H54 (cell line): ENCODE measurements around the gene RBM39.
"Not testable (repeated sequence)": the region's sequence is repeated elsewhere in the genome, so short reads cannot be mapped to it uniquely, and the experiment has no call there.

Experiments used
- DNase-seq: peaks from one replicate; pipeline ENCODE4 v3.0.0; 2011; ENCODE audit warnings: low spot score, mixed read lengths; ENCODE audit not compliant: insufficient read length
- FAIRE-seq: peaks from 3 replicates; lab custom pipeline; 2011; peaks lifted over from hg19 to GRCh38; lab: Jason Lieb, UNC
- POLR2A ChIP-seq: IDR thresholded peaks from 2 replicates; pipeline ENCODE4 v1.6.1; 2011; ENCODE audit warnings: low read depth, mild to moderate bottlenecking, low read length

The RBM39 gene

DNA sequence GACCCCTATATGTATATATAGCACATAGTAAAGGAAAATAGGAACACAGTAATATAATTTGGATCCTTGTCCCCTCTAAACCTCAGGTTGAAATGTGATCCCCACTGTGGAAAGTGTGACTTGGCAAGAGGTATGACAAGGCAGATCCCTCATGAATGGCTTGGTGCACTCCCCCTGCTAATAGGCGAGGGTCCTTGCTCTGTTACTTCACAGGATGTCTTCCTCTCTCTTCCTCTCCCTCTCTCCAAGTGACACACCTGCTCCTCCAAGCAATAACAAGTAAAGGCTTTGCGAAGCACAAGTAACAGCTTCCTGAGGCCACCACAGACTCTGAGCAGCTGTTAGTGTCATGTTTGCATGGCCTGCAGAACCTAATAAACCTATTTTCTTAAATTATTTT is 26.4 kb downstream of the RBM39 start:
- FAIRE-seq (no peak), DNase-seq (no peak)
- no peak for TF ChIP-seq POLR2A

DNA sequence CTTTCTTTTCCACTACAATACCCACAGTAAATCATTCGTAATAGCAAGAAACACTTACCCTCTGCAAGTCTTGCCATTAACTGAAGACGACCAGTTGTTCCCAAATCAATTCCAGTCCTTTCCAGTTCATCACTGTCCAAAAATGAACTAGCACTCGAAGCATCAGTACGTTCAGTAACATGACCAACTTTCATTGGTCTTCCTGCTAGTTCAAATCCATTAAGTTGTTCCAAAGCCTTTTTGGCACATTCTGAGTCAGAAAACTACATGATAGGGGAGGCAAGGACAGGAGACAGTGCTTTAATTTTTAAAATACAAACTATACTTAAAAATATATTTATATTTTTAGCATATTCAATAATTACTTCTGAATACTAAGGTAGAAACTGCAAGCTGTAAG is 27.9 kb downstream of the RBM39 start:
- no peak for TF ChIP-seq POLR2A
- FAIRE-seq, result no peak
- DNase-seq, result no peak

DNA sequence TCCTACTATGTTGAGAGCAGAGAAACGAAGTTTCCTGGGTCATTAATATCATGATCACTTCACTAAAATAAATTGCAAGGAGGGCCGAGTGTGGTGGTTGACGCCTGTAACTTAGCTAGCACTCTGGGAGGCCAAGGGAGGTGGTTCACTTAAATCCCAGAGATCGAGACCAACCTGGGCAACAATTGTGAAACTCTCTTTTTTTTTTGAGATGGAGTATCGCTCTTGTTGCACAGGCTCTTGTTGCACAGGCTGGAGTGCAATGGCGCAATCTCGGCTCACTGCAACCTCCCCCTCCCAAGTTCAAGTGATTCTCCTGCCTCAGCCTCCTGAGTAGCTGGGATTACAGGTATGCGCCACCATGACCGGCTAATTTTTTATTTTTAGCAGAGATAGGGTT is 28.9 kb downstream of the RBM39 start:
- DNase-seq, FAIRE-seq: not testable (repeated sequence)

DNA sequence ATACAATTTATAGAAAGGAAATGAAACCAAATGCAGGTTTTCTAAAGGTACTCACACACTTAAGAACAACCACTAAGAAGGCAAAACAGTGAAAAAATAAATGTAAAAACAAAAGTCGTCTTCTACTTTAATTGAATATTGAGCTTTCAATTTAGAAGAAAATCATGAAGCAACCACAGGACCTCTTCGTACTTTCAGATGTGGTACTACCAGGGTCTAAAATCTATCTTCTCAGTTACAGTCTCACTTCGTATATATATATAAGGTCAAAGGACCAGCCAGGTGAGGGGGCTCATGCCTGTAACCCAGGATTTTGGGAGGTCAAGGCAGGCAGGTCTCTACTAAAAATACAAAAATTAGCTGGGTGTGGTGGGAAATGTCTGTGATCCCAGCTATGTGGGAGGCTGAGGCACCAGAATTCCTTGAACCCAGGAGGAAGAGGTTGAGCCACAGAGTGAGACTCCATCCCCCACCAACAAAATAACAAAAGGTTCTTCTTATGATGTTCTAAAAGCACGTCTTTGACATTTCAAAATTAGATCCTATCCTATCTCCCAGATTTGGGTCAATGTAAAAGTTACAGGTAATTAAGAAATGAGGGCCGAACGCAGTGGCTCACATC is 30.4 kb downstream of the RBM39 start:
- FAIRE-seq (no peak), DNase-seq (no peak)
- no peak for TF ChIP-seq POLR2A

DNA sequence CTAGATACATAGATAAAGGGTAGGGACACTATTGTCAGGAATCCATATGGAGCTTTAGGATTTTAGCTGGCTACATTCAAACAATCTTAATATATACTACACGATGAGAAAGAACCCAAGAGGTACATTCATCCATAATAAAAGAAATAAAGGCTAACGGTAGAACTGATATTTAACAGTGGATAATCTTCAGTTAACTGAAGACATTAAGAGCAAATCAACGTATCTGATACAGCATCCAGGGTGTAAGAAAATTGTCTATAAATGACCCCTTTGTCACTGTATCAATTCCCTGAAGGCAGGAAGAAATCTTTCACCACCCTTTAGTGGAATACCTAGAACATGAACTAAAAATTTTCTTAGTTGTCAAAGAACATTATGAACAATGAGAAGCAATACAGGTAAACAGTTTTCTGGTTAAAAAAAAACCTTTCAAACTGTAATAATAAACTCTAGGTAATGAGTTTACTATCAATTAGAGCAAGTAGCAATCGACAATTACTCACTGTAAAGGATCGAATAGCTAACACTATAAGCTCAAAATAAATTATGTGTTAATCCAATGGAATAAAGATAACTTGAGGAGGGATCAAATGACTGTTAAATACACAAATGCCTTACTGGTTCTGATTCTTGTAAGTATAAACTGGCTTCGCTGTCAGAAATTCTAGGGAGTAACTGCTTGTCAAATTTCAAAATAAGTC is 31.0 kb downstream of the RBM39 start:
- FAIRE-seq, result no peak
- TF ChIP-seq POLR2A, result no peak
- no peak for DNase-seq

DNA sequence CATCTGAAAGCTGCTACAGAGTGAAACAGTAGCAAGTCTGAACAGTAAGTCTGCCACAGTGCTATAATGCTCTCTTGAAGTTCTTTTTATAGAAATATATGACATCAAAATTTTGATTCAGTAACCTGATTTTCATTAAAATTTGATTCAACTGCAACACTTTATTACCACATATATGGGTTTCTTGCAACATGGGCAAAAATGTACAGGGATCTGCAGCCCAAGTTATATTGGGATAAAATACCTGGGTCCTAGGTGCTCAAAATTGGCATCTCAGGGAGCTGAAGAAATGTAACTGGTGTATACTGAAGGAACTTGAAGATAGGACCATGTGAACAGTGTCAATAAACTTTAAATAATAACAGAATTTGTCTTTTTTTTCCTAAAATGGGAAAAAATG is 32.0 kb downstream of the RBM39 start:
- no peak for TF ChIP-seq POLR2A
- FAIRE-seq (no peak), DNase-seq (no peak)

DNA sequence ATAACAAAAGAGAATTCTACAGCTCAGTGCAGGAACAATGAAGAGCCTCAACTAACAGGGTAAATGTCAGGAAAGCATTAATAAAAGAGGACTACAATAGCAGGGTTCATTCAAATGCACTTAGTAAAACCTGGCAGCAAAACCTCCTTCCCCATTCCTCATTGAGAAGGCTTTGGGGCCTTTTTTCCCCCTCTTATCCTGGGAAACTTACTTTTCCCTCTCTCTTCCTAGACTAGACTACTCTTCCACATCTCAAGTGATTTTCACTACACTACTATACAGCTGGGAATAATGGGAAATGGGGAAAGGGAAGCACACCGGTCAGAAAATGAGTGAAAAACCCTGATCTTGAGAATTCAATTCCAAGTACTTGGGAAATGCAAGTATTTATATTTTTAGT is 32.8 kb downstream of the RBM39 start:
- DNase-seq (no peak), FAIRE-seq (no peak)
- TF ChIP-seq POLR2A, result no peak

DNA sequence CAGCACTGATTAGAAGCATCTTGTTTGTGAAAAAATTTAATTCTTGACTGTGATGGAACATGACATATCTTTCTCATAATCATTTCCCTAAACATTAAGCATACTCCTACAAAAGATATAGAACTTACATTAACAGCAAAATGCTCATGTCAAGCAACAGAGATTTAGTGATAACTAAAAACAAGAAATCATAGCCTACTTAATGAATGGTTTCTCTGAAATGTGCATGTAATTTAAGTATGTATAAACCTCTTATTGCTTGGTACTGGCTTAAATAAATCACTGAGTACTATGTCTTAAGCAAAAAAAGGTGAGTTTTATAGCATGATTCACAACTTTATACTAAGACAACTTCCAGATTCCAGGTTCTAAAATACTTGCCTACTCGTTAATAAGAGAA is 33.6 kb downstream of the RBM39 start:
- DNase-seq (no peak), FAIRE-seq (peak; percentile 20)

DNA sequence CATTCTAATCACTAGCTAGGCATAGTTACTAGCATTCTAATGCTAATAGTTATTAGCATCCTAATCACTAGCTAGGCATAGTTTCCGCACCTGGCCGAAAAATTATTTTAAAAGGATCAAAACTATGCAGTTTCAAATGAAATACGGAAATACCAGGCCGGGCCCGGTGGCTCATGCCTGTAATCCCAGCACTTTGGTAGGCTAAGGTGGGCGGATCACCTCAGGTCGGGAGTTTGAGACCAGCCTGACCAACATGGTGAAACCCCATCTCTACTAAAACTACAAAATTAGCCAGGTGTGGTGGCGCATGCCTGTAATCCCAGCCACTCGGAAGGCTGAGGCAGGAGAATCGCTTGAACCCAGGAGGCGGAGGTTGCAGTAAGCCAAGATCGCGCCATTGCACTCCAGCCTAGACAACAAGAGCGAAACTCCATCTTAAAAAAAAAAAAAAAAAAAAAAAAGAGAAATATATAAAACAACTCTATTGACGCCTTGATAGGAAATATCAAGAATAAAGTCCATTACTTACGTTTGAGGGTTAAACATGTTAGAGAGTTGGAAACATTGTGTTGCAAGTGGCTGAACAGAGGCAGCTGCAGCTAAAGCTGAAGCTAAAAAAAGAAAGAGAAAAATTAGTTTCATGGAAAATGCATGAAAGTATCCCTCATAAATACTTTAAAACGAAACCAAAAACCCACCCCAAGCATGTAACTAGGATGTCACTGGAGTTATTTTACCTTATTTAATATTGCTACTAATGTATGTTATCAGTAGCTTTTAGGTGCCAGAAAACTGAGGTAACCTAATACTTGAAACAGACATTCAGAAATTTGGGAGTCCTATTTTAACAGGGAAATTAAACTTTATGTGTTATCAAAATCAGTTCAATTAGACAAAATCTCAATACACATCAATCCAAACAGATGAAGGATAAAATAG is 35.2 kb downstream of the RBM39 start:
- FAIRE-seq, result peak; percentile 60

More for the DNA sequence above, 33.6 kb downstream of the RBM39 start:
- no peak for TF ChIP-seq POLR2A

DNA sequence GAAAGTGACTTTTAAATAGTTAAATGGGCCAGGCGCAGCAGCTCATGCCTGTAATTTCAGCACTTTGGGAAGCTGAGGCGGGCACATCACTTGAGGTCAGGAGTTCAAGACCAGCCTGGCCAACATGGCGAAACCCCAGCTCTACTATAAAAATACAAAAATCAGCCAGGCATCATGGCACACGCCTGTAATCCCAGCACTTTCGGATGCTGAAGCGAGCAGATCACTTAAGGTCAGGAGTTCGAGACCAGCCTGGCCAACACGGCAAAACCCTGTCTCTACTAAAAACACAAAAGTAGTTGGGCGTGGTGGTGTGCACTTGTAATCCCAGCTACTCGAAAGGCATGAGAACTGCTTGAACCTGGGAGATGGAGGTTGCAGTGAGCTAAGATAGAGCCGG is 36.2 kb downstream of the RBM39 start:
- FAIRE-seq, DNase-seq: not testable (repeated sequence)

More for the DNA sequence above, 35.2 kb downstream of the RBM39 start:
- DNase-seq, result not testable (repeated sequence)

DNA sequence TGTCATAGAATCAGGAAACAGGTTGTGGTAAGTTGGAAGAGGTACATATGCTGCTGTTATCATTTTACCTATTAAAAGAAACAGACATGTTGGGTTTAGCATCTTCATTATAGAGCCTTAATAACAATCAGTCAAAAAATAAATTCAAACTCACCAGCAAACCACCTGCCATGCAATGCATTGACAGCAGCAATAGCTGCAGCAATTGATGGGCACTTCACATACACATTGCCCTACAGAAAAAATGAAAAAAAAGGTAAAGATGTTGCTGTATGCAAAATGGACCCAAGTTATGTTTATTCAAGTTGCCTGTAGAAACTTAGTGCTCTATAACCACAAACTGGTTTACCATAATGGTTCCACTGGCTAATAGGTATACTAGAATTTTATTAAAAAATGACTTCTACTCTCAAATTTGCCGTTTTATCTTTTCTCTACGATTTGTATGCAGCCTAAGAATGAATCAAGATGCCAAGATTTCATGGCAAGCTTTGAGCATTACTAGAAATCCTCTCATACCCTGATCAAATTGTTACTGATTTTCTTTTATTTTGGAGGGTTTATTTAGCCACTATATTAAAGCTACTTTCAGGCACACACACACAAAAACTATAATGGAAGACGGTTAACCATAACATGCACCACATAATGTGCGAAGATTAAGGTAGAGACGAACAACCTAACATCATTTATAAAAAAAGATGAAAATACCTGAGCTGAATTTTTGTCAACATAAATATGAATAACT is 37.4 kb downstream of the RBM39 start:
- FAIRE-seq (no peak), DNase-seq (no peak)
- no peak for TF ChIP-seq POLR2A

DNA sequence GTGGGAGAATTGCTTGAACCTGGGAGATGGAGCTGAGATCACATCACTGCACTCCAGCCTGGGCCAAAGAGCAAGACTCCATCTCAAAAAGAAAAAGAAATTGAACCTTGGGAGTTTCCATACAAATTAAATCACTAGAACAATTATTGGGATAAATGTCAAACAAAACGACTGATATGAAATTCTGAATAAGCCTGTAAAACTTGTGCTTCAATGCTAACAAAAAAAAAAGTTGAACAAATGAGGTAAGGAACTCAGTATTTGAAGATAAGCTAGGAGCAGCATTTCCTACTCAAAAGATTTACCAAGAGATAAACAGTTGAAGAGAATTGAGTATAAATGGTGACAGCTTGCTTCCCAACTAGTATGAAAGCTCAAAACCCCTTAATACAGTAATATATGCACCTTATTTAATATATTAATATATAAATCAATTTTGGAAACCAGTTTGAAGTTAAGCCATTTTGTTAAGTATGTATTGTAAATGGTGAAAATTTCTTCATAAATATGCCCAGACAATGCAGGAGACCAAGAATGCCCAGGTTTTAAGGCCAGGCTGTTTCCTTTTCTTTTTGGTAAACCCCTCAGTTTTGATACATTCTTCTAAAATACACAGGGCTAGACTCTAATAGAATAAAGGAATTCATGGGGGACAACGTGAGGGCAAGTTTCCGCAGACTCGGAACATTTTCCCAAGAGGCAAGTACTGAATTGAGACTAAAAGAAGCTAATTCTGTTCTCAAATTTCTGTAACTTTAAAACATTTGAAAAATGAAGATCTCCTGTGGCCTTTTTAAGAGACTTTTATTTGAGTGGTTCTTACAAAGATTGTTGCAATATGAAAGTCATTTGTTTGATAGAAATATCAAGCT is 39.0 kb downstream of the RBM39 start:
- no peak for TF ChIP-seq POLR2A
- no peak for FAIRE-seq

More for the DNA sequence above, 39.0 kb downstream of the RBM39 start:
- no peak for DNase-seq
